DOHH2 (cell line): ENCODE measurements around the gene CWC27.

Source experiments
- EZH2phosphoT487 ChIP-seq: fragments of 200-600 bp; sonication (generic); IDR thresholded peaks from 2 replicates; pipeline ENCODE4 v1.6.1; 2017; ENCODE audit warnings: borderline replicate concordance, mild to moderate bottlenecking, antibody characterized with exemption, low read length, moderate library complexity, mixed read lengths
- TF ChIP-seq, protein P1 (sequence below): fragments of 200-600 bp; sonication (generic); IDR thresholded peaks from one replicate; pipeline ENCODE4 v1.5.1; 2014; ENCODE audit warnings: antibody characterized with exemption, mild to moderate bottlenecking, low read depth, low read length; ENCODE audit not compliant: poor library complexity, severe bottlenecking

- TF ChIP-seq, protein P1, sequence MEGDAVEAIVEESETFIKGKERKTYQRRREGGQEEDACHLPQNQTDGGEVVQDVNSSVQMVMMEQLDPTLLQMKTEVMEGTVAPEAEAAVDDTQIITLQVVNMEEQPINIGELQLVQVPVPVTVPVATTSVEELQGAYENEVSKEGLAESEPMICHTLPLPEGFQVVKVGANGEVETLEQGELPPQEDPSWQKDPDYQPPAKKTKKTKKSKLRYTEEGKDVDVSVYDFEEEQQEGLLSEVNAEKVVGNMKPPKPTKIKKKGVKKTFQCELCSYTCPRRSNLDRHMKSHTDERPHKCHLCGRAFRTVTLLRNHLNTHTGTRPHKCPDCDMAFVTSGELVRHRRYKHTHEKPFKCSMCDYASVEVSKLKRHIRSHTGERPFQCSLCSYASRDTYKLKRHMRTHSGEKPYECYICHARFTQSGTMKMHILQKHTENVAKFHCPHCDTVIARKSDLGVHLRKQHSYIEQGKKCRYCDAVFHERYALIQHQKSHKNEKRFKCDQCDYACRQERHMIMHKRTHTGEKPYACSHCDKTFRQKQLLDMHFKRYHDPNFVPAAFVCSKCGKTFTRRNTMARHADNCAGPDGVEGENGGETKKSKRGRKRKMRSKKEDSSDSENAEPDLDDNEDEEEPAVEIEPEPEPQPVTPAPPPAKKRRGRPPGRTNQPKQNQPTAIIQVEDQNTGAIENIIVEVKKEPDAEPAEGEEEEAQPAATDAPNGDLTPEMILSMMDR, result no peak
- no peak for TF ChIP-seq EZH2phosphoT487
These were observed 261.3 kb downstream of the CWC27 start for GRCh38 chr5:65030056-65030455.
